ENCODE results near the gene PMM1. TPM values are rescaled to one million over a fixed set of nuclear protein-coding genes. Genes with fewer than 3 reads are reported as not detected.
"Not testable (repeated sequence)": the region's sequence is repeated elsewhere in the genome, so short reads cannot be mapped to it uniquely, and the experiment has no call there.

The PMM1 gene
- total RNA-seq, 1 donor from 2014 or later, result 18.4 TPM

DNA sequence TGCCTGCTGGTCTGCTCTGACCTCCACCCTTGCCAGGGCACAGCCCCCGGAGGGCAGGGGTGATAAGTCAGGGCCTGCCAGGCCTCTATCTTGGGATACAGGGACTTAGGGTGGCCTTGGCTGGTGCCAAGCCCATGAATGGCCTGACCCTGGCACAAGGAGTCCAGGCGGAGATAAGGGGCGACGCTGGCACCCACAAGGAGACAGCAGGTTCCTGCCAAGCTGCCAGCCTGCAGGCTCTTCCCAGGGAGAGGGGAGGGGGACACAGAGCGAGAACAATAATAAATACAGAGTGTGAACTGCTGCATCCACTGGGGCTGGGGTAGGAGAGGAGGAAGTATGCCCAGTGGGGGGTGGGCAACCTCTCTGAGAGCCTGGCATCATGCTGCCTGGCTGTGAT is 27.9 kb downstream of the PMM1 start:
- Histone ChIP-seq H3K27ac (replicated peaks) (peak overlapping the region; percentile 97), H3K9me3 (replicated peaks) (no peaks in the 10 kb centered on the region), H3K27me3 (ENCODE audit: low read depth) (peaks cover 18% of the 10 kb centered on the region), H3K36me3 (no peaks in the 10 kb centered on the region), H3K4me1 (peaks cover 69% of the 10 kb centered on the region), H3K4me3 (peak overlapping the region; percentile 74)
- peak; percentile 67 for DNase-seq
- TF ChIP-seq, protein P1, sequence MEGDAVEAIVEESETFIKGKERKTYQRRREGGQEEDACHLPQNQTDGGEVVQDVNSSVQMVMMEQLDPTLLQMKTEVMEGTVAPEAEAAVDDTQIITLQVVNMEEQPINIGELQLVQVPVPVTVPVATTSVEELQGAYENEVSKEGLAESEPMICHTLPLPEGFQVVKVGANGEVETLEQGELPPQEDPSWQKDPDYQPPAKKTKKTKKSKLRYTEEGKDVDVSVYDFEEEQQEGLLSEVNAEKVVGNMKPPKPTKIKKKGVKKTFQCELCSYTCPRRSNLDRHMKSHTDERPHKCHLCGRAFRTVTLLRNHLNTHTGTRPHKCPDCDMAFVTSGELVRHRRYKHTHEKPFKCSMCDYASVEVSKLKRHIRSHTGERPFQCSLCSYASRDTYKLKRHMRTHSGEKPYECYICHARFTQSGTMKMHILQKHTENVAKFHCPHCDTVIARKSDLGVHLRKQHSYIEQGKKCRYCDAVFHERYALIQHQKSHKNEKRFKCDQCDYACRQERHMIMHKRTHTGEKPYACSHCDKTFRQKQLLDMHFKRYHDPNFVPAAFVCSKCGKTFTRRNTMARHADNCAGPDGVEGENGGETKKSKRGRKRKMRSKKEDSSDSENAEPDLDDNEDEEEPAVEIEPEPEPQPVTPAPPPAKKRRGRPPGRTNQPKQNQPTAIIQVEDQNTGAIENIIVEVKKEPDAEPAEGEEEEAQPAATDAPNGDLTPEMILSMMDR (IDR thresholded peaks at IDR 0.05; ENCODE audit: borderline replicate concordance), result no peak
- intact Hi-C loops (cut with micrococcal nuclease), result no loop called here

DNA sequence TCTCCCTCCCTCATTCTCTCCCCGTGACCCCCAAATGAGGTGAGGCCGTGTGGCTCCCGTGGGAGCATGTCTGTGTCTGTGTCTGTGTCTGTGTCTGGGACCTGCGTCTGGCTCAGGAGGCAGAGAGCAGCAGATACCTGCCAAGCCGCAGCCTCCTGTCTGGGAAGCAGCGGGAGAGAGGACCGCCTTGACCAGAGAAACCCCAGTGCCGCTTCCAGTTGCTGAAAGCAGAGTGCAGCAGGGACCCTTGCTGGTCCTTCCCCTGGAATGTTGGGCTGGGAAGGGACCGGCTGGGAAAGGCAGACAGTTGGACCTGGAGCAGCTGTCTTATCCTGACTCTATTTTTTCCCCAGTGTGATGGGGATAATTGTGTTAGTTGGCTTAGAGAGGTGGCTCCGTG is 28.3 kb downstream of the PMM1 start:
- intact Hi-C loops (cut with micrococcal nuclease), result no loop called here
- peak overlapping the region; percentile 97 for H3K27ac ChIP-seq (replicated peaks)
- TF ChIP-seq, protein P1 (IDR thresholded peaks at IDR 0.05; ENCODE audit: borderline replicate concordance), result no peak
- peak overlapping the region; percentile 74 for H3K4me3 ChIP-seq
- H3K9me3 ChIP-seq (replicated peaks), result no peaks in the 10 kb centered on the region
- peaks cover 69% of the 10 kb centered on the region for H3K4me1 ChIP-seq
- H3K27me3 ChIP-seq (ENCODE audit: low read depth), result peaks cover 18% of the 10 kb centered on the region
- H3K36me3 ChIP-seq, result no peaks in the 10 kb centered on the region
- no peak for DNase-seq

DNA sequence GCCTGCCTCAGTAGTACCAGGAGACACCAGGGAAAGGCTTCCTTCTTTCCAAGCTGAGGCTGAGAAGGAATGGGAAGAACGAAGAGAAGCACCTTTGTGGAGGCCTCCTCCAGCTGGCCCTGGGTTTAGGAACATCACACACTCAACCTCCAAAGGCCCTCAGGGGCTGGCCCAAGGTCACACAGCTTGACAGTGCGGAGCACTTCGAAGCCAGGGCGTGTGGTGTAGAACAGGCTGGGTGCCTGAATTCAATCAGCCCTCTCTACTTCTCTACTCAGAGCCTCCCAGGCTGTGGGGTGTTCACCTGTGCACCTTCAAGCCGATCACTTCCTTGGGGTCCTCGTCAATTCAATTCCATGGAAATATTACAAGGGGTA is 29.6 kb downstream of the PMM1 start:
- Histone ChIP-seq H3K9me3 (replicated peaks) (no peaks in the 10 kb centered on the region), H3K27me3 (ENCODE audit: low read depth) (peaks cover 18% of the 10 kb centered on the region), H3K4me1 (peaks cover 65% of the 10 kb centered on the region), H3K4me3 (peak overlapping the region; percentile 74), H3K27ac (replicated peaks) (peak overlapping the region; percentile 97), H3K36me3 (no peaks in the 10 kb centered on the region)
- intact Hi-C loops (cut with micrococcal nuclease), result no loop called here
- no peak for DNase-seq
- TF ChIP-seq, protein P1 (IDR thresholded peaks at IDR 0.05; ENCODE audit: borderline replicate concordance), result no peak

DNA sequence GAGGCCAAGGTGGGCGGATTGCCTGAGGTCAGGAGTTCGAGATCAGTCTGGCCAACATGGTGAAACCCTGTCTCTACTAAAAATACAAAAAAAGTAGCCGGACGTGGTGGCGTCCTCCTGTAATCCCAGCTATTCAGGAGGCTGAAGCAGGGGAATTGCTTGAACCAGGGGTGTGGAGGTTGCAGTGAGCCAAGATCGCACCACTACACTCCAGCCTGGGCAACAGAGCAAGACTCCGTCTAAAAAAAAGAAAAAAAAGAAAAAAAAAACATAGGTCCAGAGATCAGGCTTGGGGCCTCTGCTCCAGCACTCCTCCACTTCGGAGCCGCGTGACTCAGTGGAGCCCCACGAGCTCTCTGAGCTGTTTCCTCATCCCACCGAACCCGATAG is 31.4 kb downstream of the PMM1 start:
- DNase-seq; H3K9me3 ChIP-seq (replicated peaks); intact Hi-C loops (cut with micrococcal nuclease); H3K36me3 ChIP-seq; H3K4me3 ChIP-seq: not testable (repeated sequence)
- Histone ChIP-seq H3K27me3 (ENCODE audit: low read depth) (peaks cover 18% of the 10 kb centered on the region), H3K27ac (replicated peaks) (peak overlapping the region; percentile 75), H3K4me1 (peaks cover 55% of the 10 kb centered on the region)

DNA sequence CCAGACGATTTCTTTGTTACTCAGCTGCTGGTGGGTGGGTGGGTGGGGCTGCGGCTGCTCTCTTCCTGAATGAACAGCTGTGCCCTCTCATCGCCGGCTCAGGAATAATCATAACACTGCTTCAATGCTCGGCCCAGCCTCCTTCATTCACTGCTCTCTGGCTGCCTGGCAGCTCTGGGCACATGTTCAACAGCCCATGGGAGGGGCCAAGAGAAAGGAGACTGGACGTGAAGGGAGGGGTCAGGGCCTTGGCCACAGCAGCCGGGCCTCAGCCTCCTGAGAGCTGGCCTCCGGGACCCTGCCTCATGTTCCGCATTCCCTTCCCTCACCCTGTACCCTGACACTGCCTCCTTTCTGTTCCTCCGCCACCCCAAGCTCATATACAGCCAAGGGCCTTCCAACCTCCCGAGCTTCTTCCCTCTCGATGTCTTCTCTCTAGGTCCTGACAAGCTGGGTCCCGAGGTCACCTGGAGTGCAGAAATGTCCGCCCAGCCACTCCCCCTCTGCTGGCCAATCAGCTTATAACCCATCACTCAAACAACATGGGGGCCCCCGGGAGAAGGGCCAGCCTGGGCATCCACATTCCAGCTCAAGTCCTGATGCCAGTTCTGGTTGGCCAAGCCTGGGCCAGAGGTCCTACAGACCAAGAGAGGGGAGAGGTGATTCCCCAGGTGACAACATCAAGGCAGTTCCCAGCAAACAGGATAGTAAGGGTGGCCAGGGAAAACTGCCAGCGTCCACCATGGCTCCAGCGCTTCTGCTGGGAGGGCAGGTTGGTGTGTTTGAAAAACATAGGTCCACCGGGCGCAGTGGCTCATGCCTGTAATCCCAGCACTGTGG is 32.0 kb downstream of the PMM1 start:
- H3K36me3 ChIP-seq, result no peaks in the 10 kb centered on the region
- peak overlapping the region; percentile 0 for H3K4me3 ChIP-seq
- H3K9me3 ChIP-seq (replicated peaks), result no peaks in the 10 kb centered on the region
- DNase-seq, result peak; percentile 79
- H3K27ac ChIP-seq (replicated peaks), result peak overlapping the region; percentile 75
- TF ChIP-seq, protein P1 (IDR thresholded peaks at IDR 0.05; ENCODE audit: borderline replicate concordance), result no peak
- H3K27me3 ChIP-seq (ENCODE audit: low read depth), result peaks cover 14% of the 10 kb centered on the region
- intact Hi-C loops (cut with micrococcal nuclease), result no loop called here
- peaks cover 54% of the 10 kb centered on the region for H3K4me1 ChIP-seq

DNA sequence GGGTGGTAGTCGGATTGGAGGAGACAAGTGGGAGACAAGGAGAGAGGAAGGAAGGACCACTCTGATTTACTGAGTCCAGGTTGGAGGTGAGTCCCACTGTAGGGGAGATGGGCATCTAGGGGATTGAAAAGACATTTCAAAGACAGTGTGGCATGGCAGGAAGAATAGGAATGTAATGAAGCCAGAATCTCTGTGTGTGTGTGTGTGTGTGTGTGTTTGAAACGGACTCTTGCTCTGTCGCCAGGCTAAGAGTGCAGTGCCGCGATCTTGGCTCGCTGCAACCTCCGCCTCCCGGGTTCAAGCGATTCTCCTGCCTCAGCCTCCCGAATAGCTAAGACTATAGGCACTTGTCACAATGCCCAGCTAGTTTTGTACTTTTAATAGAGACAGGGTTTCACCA is 33.1 kb downstream of the PMM1 start:
- peaks cover 54% of the 10 kb centered on the region for H3K4me1 ChIP-seq
- TF ChIP-seq, protein P1 (IDR thresholded peaks at IDR 0.05; ENCODE audit: borderline replicate concordance), result no peak
- H3K27me3 ChIP-seq (ENCODE audit: low read depth), result peaks cover 4% of the 10 kb centered on the region
- H3K36me3 ChIP-seq, result no peaks in the 10 kb centered on the region
- no peak overlapping the region for H3K4me3 ChIP-seq
- intact Hi-C loops (cut with micrococcal nuclease), result no loop called here
- H3K9me3 ChIP-seq (replicated peaks), result no peaks in the 10 kb centered on the region
- peak overlapping the region; percentile 75 for H3K27ac ChIP-seq (replicated peaks)
- no peak for DNase-seq
